HG03196 (cell line): Measurements from ENCODE around the gene XK.
A peak's percentile ranks its signal among the peaks of the same experiment; 100 is the strongest.
"Not testable (repeated sequence)": the region's sequence is repeated elsewhere in the genome, so short reads cannot be mapped to it uniquely, and the experiment has no call there.

Experiments
- ATAC-seq: cut with Tn5 transposase; IDR thresholded peaks from one replicate; pipeline ENCODE4 v1.9.1; 2021; ENCODE audit not compliant: unreplicated experiment

The XK gene

DNA sequence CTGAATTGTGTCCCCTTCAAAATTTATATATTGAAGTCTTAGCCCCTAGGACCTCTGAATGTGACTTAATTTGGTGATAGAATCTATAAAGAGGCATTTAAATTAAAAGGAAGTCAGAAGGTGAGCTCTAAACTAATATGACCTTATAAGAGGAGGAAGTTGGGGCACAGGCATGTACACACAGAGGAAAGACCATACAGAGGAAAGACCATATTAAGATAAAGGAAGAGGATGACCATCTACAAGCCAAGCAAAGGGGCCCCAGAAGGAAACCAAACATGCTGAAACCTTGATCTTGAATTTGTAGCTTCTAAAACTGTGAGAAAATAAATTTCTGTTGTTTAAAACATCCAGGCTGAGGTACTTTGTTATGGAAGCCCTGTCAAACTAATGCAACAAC lies 67.3 kb downstream of the XK start:
- ATAC-seq: no peak

DNA sequence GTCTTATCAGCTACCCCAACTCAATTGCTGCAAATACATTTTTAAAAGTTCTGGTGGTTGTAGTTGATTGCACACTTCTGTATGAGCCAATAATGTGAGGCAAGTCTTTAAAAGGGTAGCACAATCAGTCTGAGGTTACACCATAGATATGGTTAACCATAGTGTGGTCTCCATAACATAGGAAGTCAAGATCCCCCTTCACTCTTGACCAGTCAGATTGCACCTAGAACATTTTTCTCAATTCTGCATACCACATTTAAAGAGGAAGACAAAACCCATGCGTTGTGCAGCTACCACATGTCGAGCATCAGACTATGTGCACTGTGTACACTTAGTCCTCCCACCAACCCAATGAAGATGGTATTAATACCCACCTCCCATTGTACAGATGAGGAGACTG lies 67.8 kb downstream of the XK start:
- ATAC-seq: no peak

DNA sequence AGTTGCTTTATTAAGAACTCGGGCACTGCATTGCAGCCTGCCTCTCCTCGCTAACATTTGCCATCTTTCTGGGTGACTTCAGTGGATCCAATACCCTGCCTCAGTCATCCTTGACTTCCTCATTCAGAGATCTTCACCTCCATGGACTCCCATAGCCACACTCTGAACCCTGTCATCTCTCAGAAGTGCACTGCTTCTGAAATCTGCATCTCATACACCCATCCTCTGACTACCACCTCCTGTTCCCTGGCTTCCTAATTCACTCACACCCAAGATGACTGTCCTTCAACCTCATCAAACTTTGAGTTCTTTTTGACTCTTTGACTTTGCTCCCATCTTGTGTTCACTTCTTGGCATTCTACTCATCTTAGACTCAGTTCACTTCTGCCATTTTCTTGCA lies 68.9 kb downstream of the XK start:
- ATAC-seq: peak; percentile 14

DNA sequence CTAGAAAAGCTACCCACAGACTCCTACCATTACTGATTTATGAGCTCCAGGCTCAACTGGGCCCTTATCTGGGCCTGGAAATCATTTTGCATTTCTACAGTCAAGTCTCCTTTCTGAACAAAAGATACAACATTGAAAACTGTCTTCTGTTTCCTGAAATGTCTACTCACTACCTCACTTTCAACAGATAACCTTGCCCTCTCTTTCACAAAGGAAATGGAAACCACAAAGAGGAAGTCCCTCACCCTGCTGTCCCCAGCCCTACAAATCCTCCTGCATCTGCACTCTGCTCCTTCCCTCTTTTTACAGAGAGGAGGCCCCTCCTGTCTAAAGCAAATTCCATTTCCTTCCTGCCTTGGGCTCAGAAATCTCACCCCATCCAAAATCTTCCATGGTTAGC lies 69.4 kb downstream of the XK start:
- peak; percentile 98 for ATAC-seq

DNA sequence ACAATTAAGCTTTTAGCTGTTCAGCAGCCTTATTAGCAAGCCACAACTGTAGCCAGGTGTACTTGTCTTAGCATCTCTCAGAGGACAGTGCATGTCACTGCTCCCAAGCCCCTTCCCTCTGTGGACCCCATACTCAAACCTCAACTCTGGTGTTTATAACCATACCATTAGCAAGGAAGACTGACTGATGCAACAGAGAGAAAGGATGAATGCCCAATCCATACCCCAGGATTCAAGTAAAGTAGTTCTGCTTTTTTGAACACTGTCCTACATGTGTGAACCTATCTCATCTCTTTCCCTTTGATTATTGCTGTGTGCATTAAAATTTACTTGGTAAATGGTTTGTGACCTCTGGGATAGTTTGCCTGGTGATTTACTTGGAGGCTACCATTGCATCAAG lies 71.5 kb downstream of the XK start:
- no peak for ATAC-seq

DNA sequence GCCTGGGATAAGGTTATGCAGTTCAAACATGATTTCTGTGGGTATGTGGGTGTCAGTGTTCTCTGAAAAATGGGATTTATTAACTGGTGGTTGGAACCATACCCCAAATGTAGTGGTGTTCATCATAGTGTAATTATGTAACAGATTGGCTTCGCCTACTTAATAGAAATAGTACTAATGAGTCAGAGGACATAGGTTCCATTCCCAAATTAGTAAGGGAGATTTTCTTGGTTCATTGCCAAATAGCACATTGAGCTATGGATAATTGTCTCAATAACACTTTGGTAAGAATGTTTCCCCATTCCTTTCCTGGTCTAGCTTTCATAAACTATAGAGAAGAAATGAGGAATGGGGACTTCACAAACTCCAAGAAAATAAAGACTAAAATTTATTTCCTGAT lies 73.8 kb downstream of the XK start:
- no peak for ATAC-seq

DNA sequence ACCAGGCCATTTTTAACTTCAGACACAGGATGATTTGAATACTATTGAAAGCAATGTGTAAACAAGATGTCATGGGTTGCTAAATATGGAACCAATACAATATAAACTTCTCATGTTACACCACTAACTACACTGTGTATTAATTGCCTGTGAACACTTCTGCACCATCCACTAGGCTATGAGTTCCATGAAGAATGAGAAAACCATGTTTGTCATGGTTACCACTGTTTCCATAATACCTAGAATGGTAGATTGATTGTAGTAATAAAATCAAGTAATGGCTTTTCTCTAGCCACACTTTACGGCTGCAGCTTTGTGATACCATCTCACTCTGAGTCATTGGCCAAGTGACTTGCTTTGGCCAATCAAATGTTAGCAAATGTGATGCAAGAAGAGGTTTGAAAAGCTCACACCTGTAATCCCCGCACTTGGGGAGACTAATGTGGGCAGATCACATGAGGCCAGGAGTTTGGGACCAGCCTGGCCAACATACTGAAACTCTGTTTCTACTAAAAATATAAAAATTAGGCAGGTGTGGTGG lies 74.4 kb downstream of the XK start:
- no peak for ATAC-seq

DNA sequence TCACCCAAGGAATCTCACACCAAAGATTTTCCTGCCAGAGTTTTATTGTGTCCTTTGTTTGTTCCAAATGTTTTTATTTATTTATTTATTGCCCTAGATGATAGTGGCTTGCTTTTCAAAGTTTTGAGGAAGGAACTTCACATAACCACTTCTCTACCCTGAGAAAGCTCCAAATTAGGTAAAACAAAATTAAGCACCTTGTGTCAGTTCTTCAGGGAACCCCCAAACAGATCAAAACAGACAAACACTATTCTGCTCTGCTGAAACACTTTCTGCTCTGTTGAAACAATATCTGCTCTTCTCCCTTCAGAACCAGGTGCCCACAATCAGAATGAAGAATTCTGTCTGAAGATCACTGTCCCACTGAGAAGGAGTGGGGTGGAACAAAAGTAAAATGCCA lies 77.8 kb downstream of the XK start:
- no peak for ATAC-seq

DNA sequence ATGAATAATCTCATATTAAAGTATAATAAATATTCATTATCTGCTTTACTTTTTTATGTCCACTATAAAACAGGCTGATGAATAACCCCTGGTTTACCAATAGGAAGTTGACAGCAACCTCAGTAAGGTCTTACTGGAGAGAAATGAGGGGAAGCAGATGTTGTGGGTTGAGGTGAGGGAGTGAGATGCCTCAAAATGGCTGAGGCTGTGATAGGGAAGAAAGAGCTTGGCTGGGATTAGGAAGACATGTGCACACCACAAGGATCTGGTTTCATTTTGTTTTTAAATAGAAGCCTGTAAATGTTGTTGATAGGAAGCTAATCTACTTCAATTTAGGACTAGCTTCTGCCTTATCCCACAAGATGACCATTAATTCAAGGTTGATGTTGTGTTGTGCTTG lies 79.9 kb downstream of the XK start:
- ATAC-seq: no peak

DNA sequence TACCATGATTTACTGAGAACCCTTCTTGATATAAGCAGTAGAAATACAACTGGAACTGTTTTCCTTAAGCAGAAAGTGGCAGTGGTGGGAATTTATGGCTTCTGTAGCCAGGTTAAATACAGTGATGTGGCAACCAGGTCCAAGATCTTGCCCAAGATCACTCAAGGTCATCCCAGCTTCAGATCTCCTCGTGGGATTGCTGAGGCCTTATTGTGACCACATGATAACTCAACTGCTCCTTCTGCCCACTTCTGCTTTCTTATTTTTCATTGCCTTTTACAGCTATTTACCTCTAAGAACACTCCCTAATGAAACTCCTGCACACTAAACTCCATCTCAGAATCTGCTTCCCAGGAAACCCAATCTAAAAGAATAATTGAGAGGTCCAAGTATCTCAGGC lies 81.8 kb downstream of the XK start:
- no peak for ATAC-seq

DNA sequence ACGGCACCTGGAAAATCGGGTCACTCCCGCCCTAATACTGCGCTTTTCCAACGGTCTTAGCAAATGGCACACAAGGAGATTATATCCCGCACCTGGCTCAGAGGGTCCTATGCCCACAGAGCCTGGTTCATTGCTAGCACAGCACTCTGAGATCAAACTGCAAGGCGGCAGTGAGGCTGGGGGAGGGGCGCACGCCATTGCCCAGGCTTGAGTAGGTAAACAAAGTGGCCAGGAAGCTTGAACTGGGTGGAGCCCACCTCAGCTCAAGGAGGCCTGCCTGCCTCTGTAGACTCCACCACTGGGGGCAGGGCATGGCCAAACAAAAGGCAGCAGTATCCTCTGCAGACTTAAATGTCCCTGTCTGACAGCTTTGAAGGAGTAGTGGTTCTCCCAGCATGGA lies 83.3 kb downstream of the XK start:
- ATAC-seq: not testable (repeated sequence)

DNA sequence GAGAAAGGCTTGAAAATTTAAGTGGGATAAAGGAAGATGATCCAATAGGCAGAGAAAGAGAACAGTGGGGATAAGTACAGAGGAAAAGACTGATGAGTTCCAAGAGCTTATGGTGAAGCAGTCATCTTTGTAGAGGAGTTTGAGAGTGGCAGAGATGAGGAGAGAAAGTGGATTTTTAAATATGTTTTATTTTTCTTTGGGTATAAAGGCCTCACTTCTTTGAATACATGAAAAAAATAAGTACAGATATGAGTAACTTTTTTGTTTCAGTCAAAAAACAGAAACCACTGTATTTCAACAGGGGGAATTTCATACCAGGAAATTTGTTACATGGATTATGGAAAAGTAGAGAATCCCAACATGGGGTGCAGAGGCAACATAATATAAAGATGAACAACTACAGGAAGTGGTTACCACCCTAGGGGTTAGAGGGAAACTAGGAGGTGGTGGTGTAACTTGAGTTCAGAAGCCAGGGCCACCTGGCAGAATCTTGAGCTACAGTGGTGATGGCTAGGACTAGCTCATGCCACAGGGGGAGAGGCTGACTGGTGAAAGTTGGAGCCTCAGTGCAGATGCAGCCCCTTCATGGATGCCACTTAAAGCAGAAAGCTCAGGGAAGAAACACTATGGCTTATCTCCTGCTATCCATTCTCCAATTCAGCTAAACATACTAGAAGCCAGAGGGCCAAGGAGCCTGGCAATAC lies 90.8 kb downstream of the XK start:
- peak; percentile 89 for ATAC-seq

DNA sequence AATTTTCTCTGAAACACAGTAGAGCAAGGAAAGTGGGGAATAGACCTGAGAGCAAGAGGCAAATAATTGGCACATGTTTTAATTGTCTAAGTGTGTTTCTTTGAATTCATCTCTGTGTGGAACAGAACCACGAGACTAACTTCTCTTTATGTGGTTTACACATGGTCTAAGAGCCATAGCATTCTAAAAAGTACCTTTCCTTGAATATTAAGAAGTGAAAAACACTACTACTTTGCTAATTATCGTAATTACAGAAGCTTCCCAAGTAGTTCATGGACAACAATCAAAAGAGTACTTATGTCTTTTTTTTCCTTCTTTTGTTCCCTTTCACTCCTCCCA lies 91.4 kb downstream of the XK start:
- ATAC-seq: peak; percentile 30

DNA sequence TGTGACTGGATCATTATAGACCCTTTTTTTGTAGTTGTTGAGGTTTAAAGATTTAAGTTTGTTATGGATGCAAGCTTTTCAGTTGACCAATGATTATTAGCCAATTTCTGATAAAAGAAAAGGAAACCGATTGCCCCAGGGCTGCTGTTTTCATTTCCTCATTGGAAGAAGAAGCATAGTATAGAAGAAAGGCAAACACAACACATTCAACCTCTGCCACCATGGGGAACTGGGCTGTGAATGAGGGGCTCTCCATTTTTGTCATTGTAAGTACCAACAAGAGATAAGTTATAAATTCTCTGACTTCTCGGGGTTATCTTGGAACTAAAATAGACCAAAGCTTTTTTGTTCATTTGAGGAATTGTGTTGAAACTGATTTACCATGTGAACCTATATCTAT lies 94.3 kb downstream of the XK start, which contains the start of gene CYBB:
CYBB (plus strand) TSS at position 203 of the 400 bp plus-strand sequence; CDS start at position 222, 19 bp downstream.
- ATAC-seq: no peak

DNA sequence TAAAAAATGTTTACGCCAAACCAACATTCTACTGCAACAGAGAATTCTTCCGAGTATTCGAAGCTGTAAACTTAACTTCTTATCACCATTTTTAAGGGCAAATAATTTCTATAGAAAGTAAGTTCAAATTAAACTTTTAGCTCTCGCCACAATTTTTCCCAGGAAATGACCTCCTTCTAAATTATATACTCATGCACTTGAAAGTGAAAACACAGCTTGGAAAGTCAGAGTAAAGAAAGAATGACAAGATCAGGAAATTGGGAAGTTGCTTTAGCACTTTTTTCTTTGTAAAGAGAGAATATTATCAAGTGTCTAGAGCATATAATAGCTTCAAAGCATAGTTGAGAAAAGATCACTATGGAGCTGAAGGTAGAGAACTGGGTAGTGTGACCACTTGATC lies 95.5 kb downstream of the XK start:
- no peak for ATAC-seq
